GM10847 (cell line): ENCODE data around the gene SLC44A1.

Experiments used
- POLR2A ChIP-seq: IDR thresholded peaks from 2 replicates; pipeline ENCODE4 v1.6.1; 2011; ENCODE audit not compliant: insufficient read length; ENCODE audit errors: extremely low read depth

Gene SLC44A1

GRCh38 chr9:105403552-105404248 lies 159.2 kb downstream of the SLC44A1 start:
- TF ChIP-seq POLR2A = no peak

GRCh38 chr9:105405514-105406131 lies 161.2 kb downstream of the SLC44A1 start:
- TF ChIP-seq POLR2A = no peak

- no peak for TF ChIP-seq POLR2A
Measured at GRCh38 chr9:105406369-105406768, 161.9 kb downstream of the SLC44A1 start.

GRCh38 chr9:105413525-105413924 lies 169.1 kb downstream of the SLC44A1 start:
- TF ChIP-seq POLR2A = no peak

GRCh38 chr9:105414947-105415661 lies 170.7 kb downstream of the SLC44A1 start:
- no peak for TF ChIP-seq POLR2A

- TF ChIP-seq POLR2A = no peak
Measured at GRCh38 chr9:105415662-105415980, 171.2 kb downstream of the SLC44A1 start.

- TF ChIP-seq POLR2A = no peak
Measured at GRCh38 chr9:105416840-105417239, 172.4 kb downstream of the SLC44A1 start.

- TF ChIP-seq POLR2A = no peak
Measured at GRCh38 chr9:105418588-105419500, 174.4 kb downstream of the SLC44A1 start.

- no peak for TF ChIP-seq POLR2A
Measured at GRCh38 chr9:105419816-105420597, 175.6 kb downstream of the SLC44A1 start.

GRCh38 chr9:105421154-105421553 lies 176.7 kb downstream of the SLC44A1 start:
- TF ChIP-seq POLR2A = no peak

GRCh38 chr9:105421864-105422263 lies 177.4 kb downstream of the SLC44A1 start:
- no peak for TF ChIP-seq POLR2A

GRCh38 chr9:105425816-105426433 lies 181.5 kb downstream of the SLC44A1 start:
- TF ChIP-seq POLR2A = no peak

- no peak for TF ChIP-seq POLR2A
Measured at GRCh38 chr9:105426657-105427056, 182.2 kb downstream of the SLC44A1 start.
